Fibroblast of villous mesenchyme (primary cell): ENCODE results near the gene TRAF2. TPM values are rescaled to one million over a fixed set of nuclear protein-coding genes. Genes with fewer than 3 reads are reported as not detected.

ENCODE experiments used
- DNase-seq: peaks from one replicate; pipeline ENCODE4 v3.0.0-alpha.2; 2010; ENCODE audit warnings: low read depth
- H3K4me3 ChIP-seq: 2 replicates; pipeline ENCODE4 v1.5.1; 2011; ENCODE audit warnings: low read depth, mild to moderate bottlenecking, low read length
- CTCF ChIP-seq: IDR thresholded peaks from 2 replicates; pipeline ENCODE4 v1.5.1; 2012; ENCODE audit warnings: low read depth, mild to moderate bottlenecking, low read length; ENCODE audit not compliant: insufficient read depth
- total RNA-seq: library from RNA; depleted of rRNA; stranded (reverse); fragments of >200 nt; gene quantifications from 2 replicates; pipeline ENCODE4 v1.2.3, GENCODE V29; 2012

The TRAF2 gene
- total RNA-seq, 1 donor: 16.8 TPM

GRCh38 chr9:136896027-136896426 is 9.7 kb downstream of the TRAF2 start:
- no peak for TF ChIP-seq CTCF
- DNase-seq: no peak

GRCh38 chr9:136898483-136899100 is 12.3 kb downstream of the TRAF2 start:
- H3K4me3 ChIP-seq: no peak overlapping the region
- no peak for DNase-seq
- no peak for TF ChIP-seq CTCF

More at GRCh38 chr9:136896027-136896426, 9.7 kb downstream of the TRAF2 start:
- no peak overlapping the region for H3K4me3 ChIP-seq

- H3K4me3 ChIP-seq: no peak overlapping the region
- no peak for TF ChIP-seq CTCF
- no peak for DNase-seq
Measured at GRCh38 chr9:136899196-136899595, 12.9 kb downstream of the TRAF2 start.

- no peak overlapping the region for H3K4me3 ChIP-seq
- no peak for DNase-seq
- TF ChIP-seq CTCF: no peak
Measured at GRCh38 chr9:136900556-136900955, 14.2 kb downstream of the TRAF2 start.

- peak; percentile 10 for DNase-seq
- no peak overlapping the region for H3K4me3 ChIP-seq
- no peak for TF ChIP-seq CTCF
Measured at GRCh38 chr9:136900988-136901515, 14.7 kb downstream of the TRAF2 start.

GRCh38 chr9:136901516-136902258 is 15.4 kb downstream of the TRAF2 start:
- no peak for TF ChIP-seq CTCF
- H3K4me3 ChIP-seq: no peak overlapping the region
- peak; percentile 50 for DNase-seq
